ENCODE measurements around the gene SH3RF3. TPM values are rescaled to one million over a fixed set of nuclear protein-coding genes. Genes with fewer than 3 reads are reported as not detected.

SH3RF3 gene
- total RNA-seq, 1 experiment from 2014 or later, result 0.98 TPM

GRCh38 chr2:109185821-109186570, 57.0 kb downstream of the SH3RF3 start:
- H3K27ac Mint-ChIP-seq (ENCODE audit: unreplicated experiment), result no peak overlapping the region

GRCh38 chr2:109186656-109187250, 57.7 kb downstream of the SH3RF3 start:
- H3K4me1 Mint-ChIP-seq (ENCODE audit: low read depth, unreplicated experiment), result no peaks in the 10 kb centered on the region
- H3K27me3 ChIP-seq (replicated peaks; ENCODE audit: control insufficient read depth, insufficient read depth, low read length), result no peaks in the 10 kb centered on the region
- no peak overlapping the region for H3K27ac Mint-ChIP-seq (ENCODE audit: unreplicated experiment)
- ChIA-PET POLR2A (no interaction called here), CTCF (no interaction called here)
- H3K9me3 ChIP-seq, result no peaks in the 10 kb centered on the region
- H3K36me3 Mint-ChIP-seq (ENCODE audit: insufficient read depth, unreplicated experiment), result no peaks in the 10 kb centered on the region
- no TSS peak for BruUV-seq (replicated peaks)
- no peak for TF ChIP-seq CTCF (IDR thresholded peaks at IDR 0.05; ENCODE audit: insufficient read depth in 1 of 2, low read depth in 1 of 2, low read length in 1 of 2, severe bottlenecking in 1 of 2, unreplicated experiment in 1 of 2)
- no peaks in the 10 kb centered on the region for H3K4me1 ChIP-seq
- H3K36me3 ChIP-seq (ENCODE audit: control insufficient read depth, insufficient read depth, low read length), result no peaks in the 10 kb centered on the region
- no peak overlapping the region for H3K4me3 ChIP-seq (ENCODE audit: low read depth, low read length)
- intact Hi-C loops (cut with micrococcal nuclease; ENCODE audit: unreplicated experiment), result no loop called here
- H3K4me3 Mint-ChIP-seq (ENCODE audit: unreplicated experiment), result no peak overlapping the region
- peaks cover 10% of the 10 kb centered on the region for H3K27me3 Mint-ChIP-seq (ENCODE audit: insufficient read depth, unreplicated experiment)
- DNase-seq, result no peak
- H3K9me3 Mint-ChIP-seq (ENCODE audit: unreplicated experiment), result no peaks in the 10 kb centered on the region

More at GRCh38 chr2:109185821-109186570, 57.0 kb downstream of the SH3RF3 start:
- Mint-ChIP-seq H3K4me1 (ENCODE audit: low read depth, unreplicated experiment) (no peaks in the 10 kb centered on the region), H3K4me3 (ENCODE audit: unreplicated experiment) (no peak overlapping the region), H3K9me3 (ENCODE audit: unreplicated experiment) (no peaks in the 10 kb centered on the region), H3K36me3 (ENCODE audit: insufficient read depth, unreplicated experiment) (no peaks in the 10 kb centered on the region), H3K27me3 (ENCODE audit: insufficient read depth, unreplicated experiment) (peaks cover 9% of the 10 kb centered on the region)
- H3K9me3 ChIP-seq, result no peaks in the 10 kb centered on the region
- H3K4me3 ChIP-seq (ENCODE audit: low read depth, low read length), result no peak overlapping the region
- intact Hi-C loops (cut with micrococcal nuclease; ENCODE audit: unreplicated experiment), result no loop called here
- no TSS peak for BruUV-seq (replicated peaks)
- no peak for DNase-seq
- ChIA-PET POLR2A (no interaction called here), CTCF (no interaction called here)
- no peaks in the 10 kb centered on the region for H3K36me3 ChIP-seq (ENCODE audit: control insufficient read depth, insufficient read depth, low read length)
- no peaks in the 10 kb centered on the region for H3K27me3 ChIP-seq (replicated peaks; ENCODE audit: control insufficient read depth, insufficient read depth, low read length)
- no peaks in the 10 kb centered on the region for H3K4me1 ChIP-seq
- TF ChIP-seq CTCF (IDR thresholded peaks at IDR 0.05; ENCODE audit: insufficient read depth in 1 of 2, low read depth in 1 of 2, low read length in 1 of 2, severe bottlenecking in 1 of 2, unreplicated experiment in 1 of 2), result no peak

GRCh38 chr2:109187711-109188495, 58.9 kb downstream of the SH3RF3 start:
- no peak overlapping the region for H3K27ac Mint-ChIP-seq (ENCODE audit: unreplicated experiment)
- H3K36me3 Mint-ChIP-seq (ENCODE audit: insufficient read depth, unreplicated experiment), result no peaks in the 10 kb centered on the region
- Histone ChIP-seq H3K9me3 (no peaks in the 10 kb centered on the region), H3K27me3 (replicated peaks; ENCODE audit: control insufficient read depth, insufficient read depth, low read length) (no peaks in the 10 kb centered on the region), H3K4me1 (no peaks in the 10 kb centered on the region), H3K36me3 (ENCODE audit: control insufficient read depth, insufficient read depth, low read length) (no peaks in the 10 kb centered on the region), H3K4me3 (ENCODE audit: low read depth, low read length) (no peak overlapping the region)
- peaks cover 13% of the 10 kb centered on the region for H3K27me3 Mint-ChIP-seq (ENCODE audit: insufficient read depth, unreplicated experiment)
- no peak for DNase-seq
- H3K4me1 Mint-ChIP-seq (ENCODE audit: low read depth, unreplicated experiment), result no peaks in the 10 kb centered on the region
- CTCF ChIA-PET, result no interaction called here
- no peaks in the 10 kb centered on the region for H3K9me3 Mint-ChIP-seq (ENCODE audit: unreplicated experiment)
- POLR2A ChIA-PET, result no interaction called here
- intact Hi-C loops (cut with micrococcal nuclease; ENCODE audit: unreplicated experiment), result no loop called here
- H3K4me3 Mint-ChIP-seq (ENCODE audit: unreplicated experiment), result no peak overlapping the region
- BruUV-seq (replicated peaks), result no TSS peak
- no peak for TF ChIP-seq CTCF (IDR thresholded peaks at IDR 0.05; ENCODE audit: insufficient read depth in 1 of 2, low read depth in 1 of 2, low read length in 1 of 2, severe bottlenecking in 1 of 2, unreplicated experiment in 1 of 2)

All from Caco-2 (cell line).